Measurements from ENCODE around the gene CHP1.

GRCh38 chr15:41238100-41238499 lies 7.0 kb downstream of the CHP1 start:
- no peak for TF ChIP-seq POLR2A (IDR thresholded peaks at IDR 0.05)
- TF ChIP-seq CTCF (IDR thresholded peaks at IDR 0.05 in 8 of 11, conservative IDR thresholded peaks at IDR 0.05 in 3 of 11) = no peak
- TF ChIP-seq POLR2AphosphoS5 (IDR thresholded peaks at IDR 0.05) = no peak
